Endodermal cell (in vitro differentiated cells): ENCODE data around the gene CDC20. TPM values are rescaled to one million over a fixed set of nuclear protein-coding genes. Genes with fewer than 3 reads are reported as not detected.
A peak's percentile ranks its signal among the peaks of the same experiment; 100 is the strongest.

Experiments
- DNase-seq: peaks from one replicate; pipeline ENCODE4 v3.0.0-alpha.2; 2017
- H3K27ac ChIP-seq: 2 replicates; pipeline ENCODE4 v1.5.1; 2013; ENCODE audit warnings: mild to moderate bottlenecking, low read depth, low read length, moderate library complexity
- H3K27me3 ChIP-seq: 2 replicates; pipeline ENCODE4 v1.6.1; 2013; ENCODE audit warnings: mild to moderate bottlenecking, low read length, moderate library complexity; ENCODE audit not compliant: insufficient read depth, control insufficient read depth, poor library complexity, severe bottlenecking
- H3K36me3 ChIP-seq: 2 replicates; pipeline ENCODE4 v1.7.0; 2013; ENCODE audit warnings: mild to moderate bottlenecking, low read length, moderate library complexity; ENCODE audit not compliant: control insufficient read depth, insufficient read depth
- H3K4me1 ChIP-seq: one replicate; pipeline ENCODE4 v1.7.0; 2013; ENCODE audit warnings: low read length; ENCODE audit not compliant: control insufficient read depth, insufficient read depth
- H3K4me3 ChIP-seq: 2 replicates; pipeline ENCODE4 v1.5.1; 2013; ENCODE audit warnings: mild to moderate bottlenecking, low read length, moderate library complexity
- H3K9ac ChIP-seq: 2 replicates; pipeline ENCODE4 v1.6.1; 2013; ENCODE audit warnings: mild to moderate bottlenecking, low read length, moderate library complexity; ENCODE audit not compliant: poor library complexity, severe bottlenecking; ENCODE audit errors: extremely low read depth
- H3K9me3 ChIP-seq: 2 replicates; pipeline ENCODE4 v1.6.1; 2013; ENCODE audit warnings: mild to moderate bottlenecking, low read length, moderate library complexity; ENCODE audit not compliant: control insufficient read depth
- H3K27ac Mint-ChIP-seq: 2 replicates; pipeline ENCODE4 v1.8.0; 2020; ENCODE audit warnings: mixed read lengths
- H3K27me3 Mint-ChIP-seq: 2 replicates; pipeline ENCODE4 v1.8.0; 2021; ENCODE audit warnings: mild to moderate bottlenecking, mixed read lengths; ENCODE audit not compliant: insufficient read depth
- H3K36me3 Mint-ChIP-seq: 2 replicates; pipeline ENCODE4 v1.8.0; 2020; ENCODE audit warnings: low read depth, mixed read lengths
- H3K4me1 Mint-ChIP-seq: 2 replicates; pipeline ENCODE4 v1.8.0; 2020; ENCODE audit warnings: mixed read lengths
- H3K4me3 Mint-ChIP-seq: 2 replicates; pipeline ENCODE4 v1.8.0; 2020; ENCODE audit warnings: mild to moderate bottlenecking, moderate library complexity, mixed read lengths
- H3K9me3 Mint-ChIP-seq: 2 replicates; pipeline ENCODE4 v1.8.0; 2020; ENCODE audit warnings: mild to moderate bottlenecking, mixed read lengths
- WGBS, 2 experiments: methylation state at CpG; one replicate each; pipeline versions ENCODE4 v1.1.5 to v1.1.7; 2013; ENCODE audit warnings: missing lambda C conversion rate in 2 of 2, mixed read lengths in 1 of 2; ENCODE audit not compliant: insufficient coverage in 1 of 2, insufficient read length in 1 of 2; 5-methylcytosine and 5-hydroxymethylcytosine counted together
- total RNA-seq, 2 donors: library from RNA; stranded (reverse); fragmentation: NEBNext Ultra II Directional in 1 of 2; extraction: Animal tissue kit (Norgen Biotek cat#: 25700) in 1 of 2; gene quantifications; 2 replicates in 1 of 2; 3 replicates in 1 of 2; pipeline ENCODE4 v1.2.1, GENCODE V29; 2021
- TF ChIP-seq, protein P1 (sequence below): fragments of 200-600 bp; sonication (generic); conservative IDR thresholded peaks from 2 replicates; pipeline ENCODE4 v1.5.0; 2021; ENCODE audit warnings: antibody characterized with exemption, mild to moderate bottlenecking

CDC20 gene
- total RNA-seq, 2 donors from 2014 or later = 126 to 149 TPM

DNA sequence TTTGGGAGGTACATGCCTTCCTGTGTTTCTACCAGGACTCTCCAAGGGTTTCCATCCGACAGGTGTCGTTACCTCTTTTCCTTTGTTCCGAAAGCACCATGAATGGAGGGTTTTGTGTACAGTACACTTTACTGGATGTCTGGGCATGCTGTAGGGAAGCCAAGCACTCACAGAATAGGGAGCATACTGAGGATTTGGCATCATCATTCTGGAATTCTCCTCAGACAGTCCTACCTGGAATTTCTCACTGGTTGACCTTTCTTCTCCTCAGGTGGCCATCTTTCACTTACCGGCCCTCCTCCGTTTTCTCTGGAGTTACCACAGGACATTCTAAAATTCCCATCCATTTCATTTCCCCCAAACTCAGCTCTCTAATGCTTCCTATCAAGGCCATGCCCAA lies 27.1 kb upstream of the CDC20 start:
- Mint-ChIP-seq H3K4me1 (peaks cover 15% of the 10 kb centered on the region), H3K9me3 (peaks cover 19% of the 10 kb centered on the region), H3K36me3 (no peaks in the 10 kb centered on the region), H3K27me3 (no peaks in the 10 kb centered on the region), H3K4me3 (no peak overlapping the region), H3K27ac (no peak overlapping the region)
- H3K27me3 ChIP-seq = no peaks in the 10 kb centered on the region
- H3K36me3 ChIP-seq = no peaks in the 10 kb centered on the region
- H3K4me3 ChIP-seq = no peak overlapping the region
- TF ChIP-seq, protein P1, sequence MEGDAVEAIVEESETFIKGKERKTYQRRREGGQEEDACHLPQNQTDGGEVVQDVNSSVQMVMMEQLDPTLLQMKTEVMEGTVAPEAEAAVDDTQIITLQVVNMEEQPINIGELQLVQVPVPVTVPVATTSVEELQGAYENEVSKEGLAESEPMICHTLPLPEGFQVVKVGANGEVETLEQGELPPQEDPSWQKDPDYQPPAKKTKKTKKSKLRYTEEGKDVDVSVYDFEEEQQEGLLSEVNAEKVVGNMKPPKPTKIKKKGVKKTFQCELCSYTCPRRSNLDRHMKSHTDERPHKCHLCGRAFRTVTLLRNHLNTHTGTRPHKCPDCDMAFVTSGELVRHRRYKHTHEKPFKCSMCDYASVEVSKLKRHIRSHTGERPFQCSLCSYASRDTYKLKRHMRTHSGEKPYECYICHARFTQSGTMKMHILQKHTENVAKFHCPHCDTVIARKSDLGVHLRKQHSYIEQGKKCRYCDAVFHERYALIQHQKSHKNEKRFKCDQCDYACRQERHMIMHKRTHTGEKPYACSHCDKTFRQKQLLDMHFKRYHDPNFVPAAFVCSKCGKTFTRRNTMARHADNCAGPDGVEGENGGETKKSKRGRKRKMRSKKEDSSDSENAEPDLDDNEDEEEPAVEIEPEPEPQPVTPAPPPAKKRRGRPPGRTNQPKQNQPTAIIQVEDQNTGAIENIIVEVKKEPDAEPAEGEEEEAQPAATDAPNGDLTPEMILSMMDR = no peak
- no peak overlapping the region for H3K27ac ChIP-seq
- 92 to 100% methylated on average over 3 to 5 of the region's 5 CpGs for WGBS, 2 experiments
- no peak overlapping the region for H3K9ac ChIP-seq
- peaks cover 19% of the 10 kb centered on the region for H3K9me3 ChIP-seq
- DNase-seq = peak; percentile 30
- H3K4me1 ChIP-seq = no peaks in the 10 kb centered on the region

GRCh38 chr1:43334453-43335205 lies 24.2 kb upstream of the CDC20 start:
- H3K9ac ChIP-seq = no peak overlapping the region
- no peak overlapping the region for H3K27ac ChIP-seq
- H3K9me3 ChIP-seq = no peaks in the 10 kb centered on the region
- no peaks in the 10 kb centered on the region for H3K36me3 ChIP-seq
- no peak overlapping the region for H3K4me3 ChIP-seq
- no peaks in the 10 kb centered on the region for H3K9me3 Mint-ChIP-seq
- no peaks in the 10 kb centered on the region for H3K27me3 ChIP-seq
- TF ChIP-seq, protein P1 = no peak
- peaks cover 15% of the 10 kb centered on the region for H3K4me1 Mint-ChIP-seq
- H3K4me3 Mint-ChIP-seq = no peak overlapping the region
- no peaks in the 10 kb centered on the region for H3K27me3 Mint-ChIP-seq
- WGBS, 2 experiments = 88 to 91% methylated on average over 6 to 7 of the region's 7 CpGs
- H3K36me3 Mint-ChIP-seq = no peaks in the 10 kb centered on the region
- no peaks in the 10 kb centered on the region for H3K4me1 ChIP-seq
- no peak for DNase-seq
- no peak overlapping the region for H3K27ac Mint-ChIP-seq

DNA sequence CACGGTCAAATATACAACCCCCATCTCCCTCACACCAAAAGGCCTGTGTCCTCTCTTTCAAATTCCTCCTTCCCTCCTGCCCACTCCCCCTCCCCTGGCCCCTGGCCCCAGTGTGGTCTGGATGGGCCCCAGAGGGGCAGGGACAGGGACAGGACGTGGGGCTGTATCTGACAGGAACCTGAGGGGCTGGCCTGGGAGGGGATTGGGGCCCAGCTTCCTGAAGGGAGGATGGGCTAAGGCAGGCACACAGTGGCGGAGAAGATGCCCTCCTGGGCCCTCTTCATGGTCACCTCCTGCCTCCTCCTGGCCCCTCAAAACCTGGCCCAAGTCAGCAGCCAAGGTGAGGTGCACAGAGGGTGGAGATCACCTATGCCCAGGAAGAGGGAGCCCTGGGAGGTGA lies 21.2 kb upstream of the CDC20 start, which contains the start of gene MPL:
Gene MPL, plus strand, starts transcription at position 231 of the 400 bp plus-strand sequence. Its CDS starts 31 bp downstream, at position 262.
- peak; percentile 38 for DNase-seq
- Mint-ChIP-seq H3K36me3 (no peaks in the 10 kb centered on the region), H3K4me1 (peaks cover 5% of the 10 kb centered on the region), H3K27ac (no peak within 1 kb of the TSS), H3K4me3 (no peak within 1 kb of the TSS), H3K27me3 (no peaks in the 10 kb centered on the region), H3K9me3 (no peaks in the 10 kb centered on the region)
- TF ChIP-seq, protein P1 = no peak
- Histone ChIP-seq H3K27ac (no peak within 1 kb of the TSS), H3K4me1 (no peaks in the 10 kb centered on the region), H3K9ac (no peak within 1 kb of the TSS), H3K27me3 (no peaks in the 10 kb centered on the region), H3K36me3 (no peaks in the 10 kb centered on the region), H3K4me3 (no peak within 1 kb of the TSS), H3K9me3 (no peaks in the 10 kb centered on the region)
- WGBS, 2 experiments = 83% methylated on average over 3 of the region's 3 CpGs; no CpG with 5 or more reads in 1 of the 2 experiments
